Measurements from ENCODE around the gene SMC1A. TPM values are rescaled to one million over a fixed set of nuclear protein-coding genes. Genes with fewer than 3 reads are reported as not detected.

Gene SMC1A
- polyA plus RNA-seq, 1 donor (not counting 4 experiments of a cell fraction or from before 2014, with no cell fraction given) = 24.2 TPM

DNA sequence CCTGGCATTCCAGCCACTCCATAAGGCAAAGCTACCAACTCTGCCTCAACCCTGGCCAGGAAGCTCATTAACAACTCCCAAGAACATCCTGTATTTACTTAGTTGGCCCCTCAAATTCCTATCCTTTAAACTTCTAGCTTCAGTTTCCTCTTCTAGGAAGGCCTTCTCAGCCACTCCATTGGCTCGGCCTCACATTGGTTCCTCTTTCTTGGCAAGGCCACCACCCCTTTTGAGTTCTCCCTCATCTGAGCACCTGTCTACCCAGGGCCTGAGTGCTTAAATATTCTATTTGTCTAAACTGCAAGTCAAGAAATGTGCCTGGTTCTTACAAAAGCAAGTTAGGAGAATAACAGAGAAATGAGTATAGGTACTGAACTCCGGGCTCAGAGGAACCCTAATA lies 10.0 kb downstream of the SMC1A start:
- Histone ChIP-seq H3K9me3 (ENCODE audit: control insufficient read depth, low read depth, low read length) (no peaks in the 10 kb centered on the region), H3K27ac (ENCODE audit: control insufficient read depth, insufficient read depth, low read length) (no peak overlapping the region), H3K27me3 (ENCODE audit: control insufficient read depth, extremely low read depth, insufficient read depth, low read length) (no peaks in the 10 kb centered on the region), H3K4me1 (ENCODE audit: control insufficient read depth, extremely low read depth, insufficient read depth, low read length) (no peaks in the 10 kb centered on the region), H3K36me3 (ENCODE audit: control insufficient read depth in 2 of 2, extremely low read depth in 1 of 2, insufficient read depth in 2 of 2, low read length in 2 of 2) (peaks cover 24 to 35% of the 10 kb centered on the region in 2 experiments), H3K9me1 (ENCODE audit: control insufficient read depth, extremely low read depth, insufficient read depth, low read length) (no peaks in the 10 kb centered on the region), H4K20me1 (ENCODE audit: control insufficient read depth, extremely low read depth, insufficient read depth, low read length) (peaks cover 8% of the 10 kb centered on the region), H2AFZ (ENCODE audit: control insufficient read depth, low read length) (no peak overlapping the region), H3K4me3 (ENCODE audit: control insufficient read depth in 2 of 3, extremely low read depth in 1 of 3, insufficient read depth in 2 of 3, low read depth in 1 of 3, low read length in 3 of 3) (no peak overlapping the region), H3K79me2 (ENCODE audit: control insufficient read depth, insufficient read depth, low read length) (peaks cover 26% of the 10 kb centered on the region), H3K9ac (ENCODE audit: control insufficient read depth, extremely low read depth, insufficient read depth, low read length) (no peak overlapping the region), H3K4me2 (ENCODE audit: control insufficient read depth, extremely low read depth, insufficient read depth, low read depth, low read length) (no peak overlapping the region)
- no peak for FAIRE-seq
- dilution Hi-C loops (cut with MboI; ENCODE audit: extremely low pct_ligation_motif_present, low sequenced_read_pairs) = no loop called here
- DNase-seq (ENCODE audit: low read depth, low spot score) = no peak
- TF ChIP-seq EZH2 (IDR thresholded peaks at IDR 0.05; ENCODE audit: low read length) = no peak
- TF ChIP-seq, protein P1, sequence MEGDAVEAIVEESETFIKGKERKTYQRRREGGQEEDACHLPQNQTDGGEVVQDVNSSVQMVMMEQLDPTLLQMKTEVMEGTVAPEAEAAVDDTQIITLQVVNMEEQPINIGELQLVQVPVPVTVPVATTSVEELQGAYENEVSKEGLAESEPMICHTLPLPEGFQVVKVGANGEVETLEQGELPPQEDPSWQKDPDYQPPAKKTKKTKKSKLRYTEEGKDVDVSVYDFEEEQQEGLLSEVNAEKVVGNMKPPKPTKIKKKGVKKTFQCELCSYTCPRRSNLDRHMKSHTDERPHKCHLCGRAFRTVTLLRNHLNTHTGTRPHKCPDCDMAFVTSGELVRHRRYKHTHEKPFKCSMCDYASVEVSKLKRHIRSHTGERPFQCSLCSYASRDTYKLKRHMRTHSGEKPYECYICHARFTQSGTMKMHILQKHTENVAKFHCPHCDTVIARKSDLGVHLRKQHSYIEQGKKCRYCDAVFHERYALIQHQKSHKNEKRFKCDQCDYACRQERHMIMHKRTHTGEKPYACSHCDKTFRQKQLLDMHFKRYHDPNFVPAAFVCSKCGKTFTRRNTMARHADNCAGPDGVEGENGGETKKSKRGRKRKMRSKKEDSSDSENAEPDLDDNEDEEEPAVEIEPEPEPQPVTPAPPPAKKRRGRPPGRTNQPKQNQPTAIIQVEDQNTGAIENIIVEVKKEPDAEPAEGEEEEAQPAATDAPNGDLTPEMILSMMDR (optimal IDR thresholded peaks at IDR 0.05 in 1 of 3, IDR thresholded peaks at IDR 0.05 in 1 of 3, conservative IDR thresholded peaks at IDR 0.05 in 1 of 3; ENCODE audit: extremely low read depth in 1 of 3, insufficient read depth in 2 of 3, low read length in 3 of 3) = no peak

- Histone ChIP-seq H4K20me1 (ENCODE audit: control insufficient read depth, extremely low read depth, insufficient read depth, low read length) (no peaks in the 10 kb centered on the region), H3K9me1 (ENCODE audit: control insufficient read depth, extremely low read depth, insufficient read depth, low read length) (no peaks in the 10 kb centered on the region), H3K27me3 (ENCODE audit: control insufficient read depth, extremely low read depth, insufficient read depth, low read length) (no peaks in the 10 kb centered on the region), H3K27ac (ENCODE audit: control insufficient read depth, insufficient read depth, low read length) (no peak overlapping the region), H2AFZ (ENCODE audit: control insufficient read depth, low read length) (no peak overlapping the region), H3K79me2 (ENCODE audit: control insufficient read depth, insufficient read depth, low read length) (no peaks in the 10 kb centered on the region), H3K9ac (ENCODE audit: control insufficient read depth, extremely low read depth, insufficient read depth, low read length) (no peak overlapping the region), H3K4me2 (ENCODE audit: control insufficient read depth, extremely low read depth, insufficient read depth, low read depth, low read length) (no peak overlapping the region), H3K4me1 (ENCODE audit: control insufficient read depth, extremely low read depth, insufficient read depth, low read length) (no peaks in the 10 kb centered on the region), H3K4me3 (ENCODE audit: control insufficient read depth in 2 of 3, extremely low read depth in 1 of 3, insufficient read depth in 2 of 3, low read depth in 1 of 3, low read length in 3 of 3) (no peak overlapping the region), H3K9me3 (ENCODE audit: control insufficient read depth, low read depth, low read length) (no peaks in the 10 kb centered on the region), H3K36me3 (ENCODE audit: control insufficient read depth in 2 of 2, extremely low read depth in 1 of 2, insufficient read depth in 2 of 2, low read length in 2 of 2) (peaks cover 25 to 30% of the 10 kb centered on the region in 2 experiments)
- TF ChIP-seq, protein P1 (optimal IDR thresholded peaks at IDR 0.05 in 1 of 3, IDR thresholded peaks at IDR 0.05 in 1 of 3, conservative IDR thresholded peaks at IDR 0.05 in 1 of 3; ENCODE audit: extremely low read depth in 1 of 3, insufficient read depth in 2 of 3, low read length in 3 of 3) = no peak
- no peak for TF ChIP-seq EZH2 (IDR thresholded peaks at IDR 0.05; ENCODE audit: low read length)
- no peak for FAIRE-seq
- DNase-seq (ENCODE audit: low read depth, low spot score) = no peak
- dilution Hi-C loops (cut with MboI; ENCODE audit: extremely low pct_ligation_motif_present, low sequenced_read_pairs) = no loop called here
Observed at GRCh38 chrX:53403535-53403934, 18.9 kb downstream of the SMC1A start.

Measured in keratinocyte (primary cell).